HG03460 (cell line): Measurements from ENCODE around the gene PXDN.

Experiments
- ATAC-seq: cut with Tn5 transposase; IDR thresholded peaks from one replicate; pipeline ENCODE4 v1.9.1; 2021; ENCODE audit not compliant: unreplicated experiment

The PXDN gene

DNA sequence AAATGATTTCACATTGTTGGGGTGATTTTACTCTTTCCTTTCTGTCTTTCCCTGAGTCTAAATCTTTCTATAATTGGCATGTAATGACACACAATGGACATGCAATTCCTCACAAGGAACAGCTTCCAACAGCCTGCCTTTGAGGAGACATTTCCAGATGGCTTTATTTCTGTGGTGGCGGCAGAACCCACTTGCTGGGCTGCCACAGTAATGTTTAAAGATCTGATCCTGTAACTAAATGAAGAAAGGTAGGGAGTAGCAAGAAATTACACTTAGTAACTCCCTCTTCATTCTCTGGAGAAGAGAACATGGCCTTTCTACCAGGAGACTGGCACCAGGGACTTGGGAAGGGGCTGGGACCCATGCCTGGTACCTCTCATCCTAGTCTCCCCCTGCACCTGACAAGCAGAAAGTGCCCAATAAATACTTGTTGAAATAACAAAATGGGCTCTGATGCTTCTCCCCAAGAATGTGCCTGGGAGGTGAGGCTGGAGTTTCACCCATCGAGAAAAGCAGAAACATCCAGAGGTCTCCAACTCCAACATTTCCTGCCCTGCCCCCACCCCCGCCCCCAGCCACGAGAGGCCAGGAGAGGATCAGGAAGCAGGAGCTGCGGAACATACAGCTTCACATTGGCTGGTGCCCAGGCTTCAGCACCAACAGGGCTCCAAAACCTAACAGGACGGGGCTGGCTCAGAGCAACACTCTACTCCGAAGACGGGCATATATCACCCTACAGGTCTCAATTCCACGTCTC lies 92.1 kb downstream of the PXDN start:
- no peak for ATAC-seq

DNA sequence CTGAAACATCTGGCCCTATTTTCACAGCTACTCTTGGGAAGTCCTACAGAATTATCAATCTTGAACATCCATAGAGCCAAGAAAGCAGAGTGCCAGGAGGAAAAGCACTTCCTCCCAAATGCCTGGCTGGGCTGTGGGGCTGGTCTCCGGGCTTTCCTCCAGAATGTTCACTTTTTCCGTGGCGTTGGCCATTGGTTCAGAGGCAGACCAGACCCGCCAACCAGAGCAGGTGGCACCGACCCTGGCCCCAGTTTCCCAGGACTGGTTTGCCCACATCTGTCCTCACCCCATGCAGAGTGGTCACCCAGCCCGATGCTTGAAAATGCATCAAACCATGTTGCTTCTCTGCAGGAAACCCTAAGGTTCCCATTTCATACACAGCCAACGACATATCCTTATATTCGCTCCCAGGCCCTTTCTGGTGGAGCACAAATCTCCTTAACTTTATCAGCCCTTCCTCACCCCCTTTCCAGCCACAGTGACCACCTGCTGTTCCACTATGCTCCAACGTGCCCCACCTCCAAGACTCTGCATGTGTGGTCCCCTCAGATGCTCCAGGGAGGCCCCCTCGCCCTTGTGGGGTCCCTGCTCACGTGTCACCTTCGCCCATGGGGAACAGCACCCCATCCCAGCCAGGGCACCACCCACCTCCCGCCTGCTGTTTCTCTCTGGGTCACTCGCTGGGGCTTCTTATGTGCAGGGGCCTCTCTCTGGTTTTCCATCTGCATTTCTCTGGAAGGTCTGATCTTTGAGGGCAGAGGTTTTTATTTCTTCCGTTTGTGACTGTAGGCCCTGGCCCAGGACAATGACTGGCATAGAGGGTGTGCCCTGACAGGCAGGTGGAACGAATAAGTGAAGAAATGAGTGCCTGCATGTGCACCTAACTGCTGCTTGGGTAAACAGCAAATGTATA lies 92.9 kb downstream of the PXDN start:
- ATAC-seq: no peak

DNA sequence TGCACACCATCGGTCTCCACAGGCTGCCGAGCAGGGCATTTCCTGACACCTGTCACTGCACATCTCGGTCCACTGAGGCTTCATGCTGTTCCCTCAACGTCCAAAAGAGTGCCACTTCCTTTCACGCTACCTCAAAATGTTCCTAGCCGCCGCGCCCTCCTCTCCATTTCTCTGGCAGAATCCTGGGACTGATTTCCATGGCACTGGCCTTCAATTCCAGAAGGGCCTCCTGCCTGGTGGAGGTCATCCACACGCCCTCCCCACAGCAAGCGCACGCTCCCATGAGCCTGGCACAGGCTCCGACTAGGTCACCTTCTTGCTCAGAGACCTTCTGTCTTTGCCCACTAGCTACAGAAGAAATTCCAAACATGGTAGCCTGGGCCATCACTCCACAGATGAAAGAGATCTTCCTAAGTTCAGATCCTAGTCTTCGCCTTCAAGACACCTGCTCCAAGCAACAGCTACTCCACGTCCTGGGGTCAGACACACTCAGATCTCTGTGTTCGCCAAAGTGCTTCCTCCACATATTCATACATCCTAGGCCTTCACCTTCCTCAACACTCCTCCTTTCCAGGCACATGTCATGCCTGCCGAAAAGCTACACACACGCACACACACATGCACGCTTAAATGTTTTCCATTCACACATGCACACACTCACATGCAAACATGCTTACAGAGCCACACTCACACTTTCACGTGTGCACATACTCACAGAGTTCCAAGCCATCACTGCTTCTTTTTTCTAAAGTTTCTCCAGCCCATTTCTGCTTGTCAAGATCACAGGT lies 94.0 kb downstream of the PXDN start:
- no peak for ATAC-seq

DNA sequence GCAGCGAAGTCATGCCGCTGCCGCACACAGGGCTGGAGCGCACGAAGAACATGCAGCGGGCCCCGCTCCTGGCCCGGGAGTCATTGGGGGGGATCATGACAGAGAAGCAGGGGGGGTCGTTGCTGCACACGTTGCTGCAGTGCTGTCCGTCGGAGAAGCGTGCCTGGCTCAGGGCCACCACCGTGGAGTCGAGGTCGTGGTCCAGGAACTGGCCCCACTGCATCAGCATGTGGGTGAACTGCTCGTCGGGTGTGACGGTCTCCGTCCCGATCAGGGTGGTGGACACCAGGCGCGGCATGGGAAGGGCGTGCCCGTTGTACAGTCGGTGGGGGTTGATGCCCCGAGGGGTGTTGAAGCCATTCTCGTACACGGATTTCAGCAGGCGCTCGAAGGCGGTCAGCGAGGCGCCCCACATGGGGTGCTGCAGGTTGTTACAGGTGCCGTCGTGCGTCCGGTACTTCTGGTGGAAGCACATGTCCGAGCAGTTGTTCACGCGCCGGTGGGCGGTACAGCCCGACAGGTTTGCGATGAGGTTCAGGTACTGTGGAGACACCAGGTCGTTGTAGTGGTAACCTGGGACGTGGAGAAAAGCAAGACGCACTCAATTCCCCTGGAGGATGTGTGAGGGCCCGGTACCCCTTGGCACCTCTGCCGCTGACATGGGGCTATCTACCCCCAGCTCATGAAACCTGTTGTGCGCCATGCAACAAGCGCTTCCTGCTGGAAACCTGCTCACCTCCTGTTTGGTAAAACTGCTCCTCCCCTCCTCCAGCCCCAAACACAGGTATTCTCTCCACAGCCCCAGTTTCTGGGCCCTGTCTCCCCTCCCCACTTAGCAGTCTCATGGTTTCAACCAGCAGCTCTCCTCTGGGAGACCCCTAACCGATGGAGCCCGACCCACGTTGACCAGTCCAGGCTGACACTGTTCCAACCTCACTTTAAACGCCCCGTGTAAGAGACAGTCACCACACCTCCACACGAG lies 94.9 kb downstream of the PXDN start:
- no peak for ATAC-seq

DNA sequence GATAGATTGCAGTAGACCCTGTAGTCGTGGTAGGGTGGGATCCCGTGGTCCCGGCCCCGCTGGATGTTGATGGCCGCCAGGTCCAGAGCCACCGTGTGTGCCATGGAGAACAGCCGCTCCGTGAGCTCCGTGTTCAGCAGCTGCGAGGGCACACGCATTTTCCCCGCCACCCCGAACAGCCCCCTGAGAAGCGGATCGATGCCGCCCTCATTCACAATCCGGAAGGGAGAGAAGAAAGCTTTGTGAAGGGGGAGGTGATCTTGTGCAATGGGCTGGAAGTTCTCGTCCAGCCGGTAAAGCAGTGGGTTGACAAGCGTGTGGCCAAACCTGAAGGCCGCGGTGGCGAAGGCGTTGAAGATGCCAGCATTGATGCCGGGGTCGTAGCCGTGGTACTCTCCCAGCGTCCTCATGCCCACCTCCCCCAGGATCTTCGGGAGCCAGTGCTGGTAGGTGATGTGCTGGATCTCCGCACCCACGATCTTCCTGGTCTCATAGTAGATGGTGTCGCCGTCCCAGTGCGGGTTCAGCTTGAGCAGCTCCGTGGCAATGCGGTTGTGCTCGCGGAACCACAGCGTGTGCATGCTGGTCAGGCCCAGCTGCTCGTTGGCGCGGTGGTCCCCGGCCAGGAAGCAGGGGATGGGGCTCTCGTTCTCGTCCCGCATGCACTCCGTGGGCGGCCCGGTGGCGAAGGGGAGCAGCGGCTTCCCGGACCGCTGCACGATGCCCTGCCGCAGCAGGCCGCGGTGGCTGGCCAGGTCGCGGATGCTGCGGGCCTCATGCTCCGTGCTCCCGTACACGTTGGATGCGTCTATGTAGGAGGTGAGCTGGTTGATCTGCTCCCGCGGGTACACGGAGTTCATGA lies 95.8 kb downstream of the PXDN start:
- no peak for ATAC-seq

DNA sequence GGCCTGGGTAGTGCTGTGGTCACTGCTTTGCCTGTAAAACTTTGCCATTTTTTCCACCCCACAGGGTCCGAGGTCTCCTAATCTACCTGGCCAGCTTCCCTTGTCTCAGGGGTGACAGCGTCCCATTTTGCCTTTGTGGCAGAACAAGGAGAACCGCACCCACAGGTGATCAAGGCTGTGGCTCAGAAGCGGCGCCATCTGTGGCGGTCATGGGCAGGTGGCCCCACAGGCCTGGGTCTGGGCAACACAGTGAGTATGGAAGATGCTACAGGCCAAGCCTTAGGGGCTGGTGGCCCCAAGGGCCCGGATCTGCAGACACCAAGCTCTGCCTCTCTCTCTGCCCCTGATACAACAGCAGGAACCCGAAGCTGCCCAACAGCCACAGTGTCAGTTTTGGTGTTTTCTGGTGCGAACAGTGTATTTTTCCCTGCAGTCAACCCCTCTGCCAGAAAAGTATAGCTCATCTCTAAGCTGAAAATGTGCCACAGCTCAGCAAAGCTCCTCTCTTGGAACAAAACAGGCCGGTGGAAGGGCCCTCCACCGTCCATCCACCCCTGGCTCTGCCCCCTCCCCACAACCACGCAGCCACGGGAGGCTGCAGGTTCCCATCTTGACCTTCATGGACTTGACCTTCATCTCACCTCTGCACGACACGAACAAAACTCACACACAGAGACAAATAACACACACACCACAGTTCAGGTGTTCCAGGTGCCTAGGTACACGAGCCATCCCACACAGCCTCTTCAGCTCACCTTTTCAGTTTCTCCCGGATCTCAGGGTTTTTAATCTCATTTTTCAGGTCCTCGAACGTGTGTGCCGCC lies 96.7 kb downstream of the PXDN start:
- no peak for ATAC-seq

DNA sequence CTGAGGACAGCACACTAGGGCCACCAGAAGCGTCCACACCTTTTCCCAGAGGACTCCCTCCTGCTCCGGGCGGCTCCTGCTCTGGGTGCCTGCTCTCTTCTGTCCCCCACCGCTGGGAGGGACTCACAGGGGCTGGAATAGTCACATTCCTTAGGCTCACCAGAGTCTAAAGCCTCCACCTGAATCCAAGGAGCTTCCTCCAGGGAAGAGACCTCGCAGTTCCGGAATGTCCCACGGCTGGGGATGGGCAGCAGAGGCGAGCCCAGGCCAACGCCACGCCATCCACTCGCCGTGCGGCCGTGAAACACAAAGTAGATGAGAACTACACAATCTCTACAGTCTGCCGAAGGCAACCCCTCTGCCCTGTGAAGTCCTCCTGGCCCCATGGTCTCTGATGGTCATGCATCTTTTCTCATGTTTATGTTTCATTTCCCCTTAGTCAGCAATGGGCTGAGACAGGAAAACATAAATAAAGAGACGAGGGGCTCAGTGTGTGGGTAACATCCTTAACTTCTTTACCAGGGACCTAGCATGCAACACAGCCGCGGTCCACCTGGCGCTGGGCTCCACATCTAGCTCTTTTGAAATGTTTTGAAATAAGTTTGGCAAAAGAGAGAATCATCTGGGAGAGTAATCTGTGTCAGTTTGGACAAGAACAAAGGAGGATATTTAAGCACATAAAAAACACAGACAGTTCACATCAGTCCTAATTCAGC lies 98.4 kb downstream of the PXDN start:
- no peak for ATAC-seq

DNA sequence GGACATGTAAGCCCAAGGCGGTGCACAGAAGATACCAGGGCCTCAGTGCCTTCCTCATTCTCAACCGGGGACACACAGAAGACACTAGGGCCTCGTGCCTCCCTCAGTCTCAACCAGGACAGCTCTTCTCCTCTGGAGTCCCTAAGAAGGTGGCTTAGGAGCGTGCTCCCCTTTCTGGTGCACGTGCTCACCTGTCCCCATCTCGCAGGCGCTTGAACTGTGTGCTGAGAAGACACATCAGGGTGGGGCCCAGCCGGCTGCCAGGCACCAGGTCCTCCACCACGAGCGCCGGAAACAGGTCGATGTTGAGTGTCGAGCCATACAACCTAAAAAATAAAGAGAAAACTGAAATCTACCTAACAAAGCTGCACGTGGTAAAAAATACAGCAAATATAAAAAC lies 99.9 kb downstream of the PXDN start:
- no peak for ATAC-seq

DNA sequence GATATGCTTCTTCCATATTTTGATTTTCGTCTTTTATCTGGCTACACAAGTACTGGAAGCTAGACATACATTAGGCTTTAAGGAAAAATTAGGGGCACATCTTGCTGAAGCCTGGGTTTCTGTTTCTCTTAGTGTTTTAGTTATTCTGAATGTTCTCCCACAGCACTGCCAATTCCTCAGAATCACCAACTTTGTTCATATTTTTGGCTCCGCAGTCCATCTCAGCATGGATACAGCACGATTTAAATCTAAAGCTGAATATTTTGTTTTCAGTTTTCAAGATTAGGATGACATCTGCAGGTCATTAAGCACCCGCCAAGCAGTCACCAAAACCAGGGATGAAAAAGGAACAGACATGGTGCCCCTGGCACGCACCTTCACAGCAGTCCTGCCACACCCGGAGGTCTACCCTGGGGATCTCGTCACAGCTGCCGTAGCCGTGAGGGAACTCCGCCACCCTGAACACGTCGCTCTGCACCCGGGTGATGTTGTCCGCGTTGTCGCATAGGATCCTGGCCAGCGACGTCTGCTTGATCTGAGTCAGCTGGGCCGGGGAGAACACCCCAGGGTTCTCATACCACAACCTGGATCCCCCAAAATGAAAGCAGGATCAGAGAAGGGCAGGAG lies 101.2 kb downstream of the PXDN start:
- no peak for ATAC-seq

DNA sequence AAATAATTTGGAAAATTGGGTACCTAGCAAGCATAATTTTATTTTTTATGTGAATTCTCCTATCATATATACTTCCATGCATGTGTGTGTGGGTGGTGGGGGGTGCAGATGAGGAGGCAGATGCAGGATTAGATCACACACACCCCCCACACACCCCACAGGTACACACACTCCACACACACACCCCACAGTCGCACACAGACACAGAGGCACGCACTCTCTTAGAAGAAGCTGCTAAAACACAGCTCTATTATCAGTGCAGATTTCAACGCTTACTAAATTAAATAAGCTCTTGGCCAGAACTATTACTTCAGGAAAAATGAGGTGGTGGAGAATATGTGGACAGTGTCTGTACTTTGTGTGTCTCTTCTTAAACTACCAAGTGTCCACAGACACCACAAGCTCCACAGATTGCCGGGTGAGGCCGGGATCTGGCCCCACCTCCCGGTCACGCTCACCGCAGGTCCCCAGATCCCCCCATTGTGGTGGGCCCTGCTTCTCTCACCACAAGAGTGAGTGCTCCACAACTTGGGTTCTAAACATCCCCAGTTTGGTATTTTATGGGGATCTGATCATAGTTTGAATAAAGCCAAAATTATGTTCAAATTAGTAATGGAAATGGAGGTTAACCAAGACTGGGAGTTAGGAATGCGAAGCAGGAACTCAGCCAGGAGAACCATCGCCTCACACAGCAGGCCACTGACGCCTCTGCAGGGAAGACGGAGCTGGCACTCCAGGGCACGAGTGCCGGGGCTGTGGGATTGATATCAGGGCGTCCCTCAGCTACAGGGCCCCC lies 102.1 kb downstream of the PXDN start:
- no peak for ATAC-seq

DNA sequence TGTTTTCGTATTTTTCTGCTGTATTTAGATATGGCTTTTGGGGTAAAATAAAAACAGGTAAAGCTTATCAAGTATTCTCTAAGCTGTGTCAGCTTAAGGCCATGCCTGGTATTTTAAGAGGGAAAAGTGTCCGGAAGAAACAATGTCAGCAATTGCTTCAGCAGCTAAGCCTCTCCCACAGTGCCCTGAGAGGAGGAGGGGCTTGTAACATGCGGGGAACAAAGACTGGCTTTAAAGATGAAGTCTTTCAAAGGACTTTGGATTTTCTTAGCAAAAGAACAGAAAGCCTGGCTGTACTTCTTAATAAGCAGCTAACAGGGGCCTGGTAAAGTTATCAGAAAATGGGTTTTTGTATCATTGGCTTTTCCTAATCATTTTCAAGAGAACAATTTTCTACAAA lies 102.8 kb downstream of the PXDN start:
- ATAC-seq: no peak

DNA sequence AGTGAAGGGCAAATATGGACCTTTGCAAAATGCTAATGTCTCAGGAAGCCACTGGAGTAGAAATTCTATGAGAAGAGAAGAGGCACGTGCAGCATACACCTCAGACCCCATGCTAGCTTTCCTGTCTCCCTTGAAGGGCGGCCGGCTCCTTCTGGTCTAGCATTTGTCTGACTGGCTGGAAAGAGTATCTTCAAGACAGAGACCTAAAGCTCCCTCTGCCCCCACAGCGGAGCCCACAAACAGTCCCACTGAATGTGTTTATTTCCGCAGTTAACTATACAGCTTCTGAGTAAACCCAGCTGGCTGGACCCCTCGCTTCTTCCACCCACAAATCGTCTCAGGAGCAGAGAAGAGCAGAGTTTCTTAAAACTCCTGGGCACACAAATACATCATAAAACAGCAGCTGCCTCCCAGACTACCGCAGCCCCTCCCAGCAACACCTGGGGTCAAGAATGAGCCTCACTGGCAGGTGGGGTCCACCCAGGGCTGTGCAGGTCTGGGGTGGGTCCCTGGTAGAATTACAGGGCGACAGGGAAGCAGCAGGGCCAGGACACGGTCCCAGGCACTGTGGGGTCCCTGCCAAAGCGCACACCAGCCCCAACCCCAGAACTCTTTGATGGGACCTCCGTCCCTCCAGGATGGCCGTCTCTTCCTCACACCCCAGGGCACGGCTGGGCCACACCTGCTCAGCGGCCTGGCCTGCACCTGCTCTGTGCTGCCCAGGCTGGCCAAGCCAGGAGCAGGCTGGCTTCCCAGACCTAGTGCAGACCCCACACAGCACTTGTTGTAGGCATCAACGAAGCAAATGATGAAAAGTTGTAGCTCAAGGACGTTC lies 103.8 kb downstream of the PXDN start:
- ATAC-seq: no peak

DNA sequence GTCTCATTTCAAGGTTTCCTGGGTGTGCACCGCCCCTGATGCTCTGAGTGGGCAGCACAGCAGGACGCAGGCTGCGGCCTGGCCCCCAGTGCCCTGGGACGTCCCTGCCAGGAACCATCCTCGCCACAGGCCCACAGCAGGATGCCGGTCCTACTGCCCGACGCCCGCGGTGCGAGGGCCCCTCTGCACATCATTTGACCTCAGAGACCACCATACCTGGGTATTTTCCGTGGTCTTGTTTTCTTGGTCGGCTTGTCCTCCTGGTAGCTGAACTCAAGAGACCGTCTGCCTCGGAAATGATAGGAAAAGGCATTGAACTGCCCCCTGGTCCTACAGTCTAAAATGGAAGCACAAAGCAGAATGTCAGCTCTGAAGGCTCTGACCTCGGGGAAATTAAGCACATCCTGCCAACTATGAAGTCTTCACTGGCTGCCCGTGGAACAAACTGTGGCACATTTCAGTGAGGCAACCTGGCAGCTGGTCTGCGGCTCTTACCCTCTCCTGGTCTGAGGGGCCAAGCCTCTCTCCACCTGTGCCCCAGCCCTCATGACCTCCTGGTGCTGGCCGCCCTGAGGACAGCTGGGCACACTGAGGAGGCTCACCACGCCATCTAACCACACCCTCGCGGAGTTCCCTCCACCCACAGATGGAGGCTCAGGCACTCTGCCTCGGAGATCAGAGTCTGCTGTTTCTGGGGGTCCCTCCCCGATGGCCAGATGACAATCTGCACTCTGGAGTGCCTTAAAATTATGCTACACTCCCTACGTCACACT lies 105.0 kb downstream of the PXDN start:
- no peak for ATAC-seq

DNA sequence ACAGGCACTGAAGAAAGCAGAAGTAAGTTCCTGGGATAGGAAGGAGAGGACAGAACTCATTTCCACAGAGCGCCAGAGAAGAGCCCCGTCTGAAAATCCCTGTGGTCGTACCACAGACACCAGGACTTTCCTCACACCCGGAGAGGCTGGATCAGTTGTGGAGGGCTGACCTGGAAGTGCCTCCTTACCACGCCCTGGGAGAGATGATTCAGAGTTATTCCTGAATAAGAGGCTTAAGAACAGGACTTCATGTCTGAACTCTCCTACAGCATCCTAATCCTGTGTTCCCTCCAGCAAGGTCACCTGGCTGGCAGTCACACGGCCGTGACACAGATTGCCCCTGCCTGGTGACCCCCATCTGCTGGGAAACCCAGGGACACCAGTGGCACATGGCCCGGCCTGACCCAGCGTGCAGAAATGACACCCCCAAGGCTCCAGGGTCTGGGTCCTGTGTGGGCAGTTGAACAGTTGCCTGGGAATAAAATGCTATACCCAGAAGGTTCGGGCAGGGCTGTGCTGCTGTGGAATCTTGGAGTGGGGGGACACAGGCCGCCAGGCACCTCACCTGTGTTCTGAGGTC lies 105.9 kb downstream of the PXDN start:
- no peak for ATAC-seq
